ENCODE data around the gene AGTPBP1. TPM values are rescaled to one million over a fixed set of nuclear protein-coding genes. Genes with fewer than 3 reads are reported as not detected.

AGTPBP1 gene
- total and polyA plus RNA-seq, 7 donors, result 3.9 to 25.9 (median 19.6) TPM

GRCh38 chr9:85685081-85685480, 56.7 kb downstream of the AGTPBP1 start:
- TF ChIP-seq, protein P1, sequence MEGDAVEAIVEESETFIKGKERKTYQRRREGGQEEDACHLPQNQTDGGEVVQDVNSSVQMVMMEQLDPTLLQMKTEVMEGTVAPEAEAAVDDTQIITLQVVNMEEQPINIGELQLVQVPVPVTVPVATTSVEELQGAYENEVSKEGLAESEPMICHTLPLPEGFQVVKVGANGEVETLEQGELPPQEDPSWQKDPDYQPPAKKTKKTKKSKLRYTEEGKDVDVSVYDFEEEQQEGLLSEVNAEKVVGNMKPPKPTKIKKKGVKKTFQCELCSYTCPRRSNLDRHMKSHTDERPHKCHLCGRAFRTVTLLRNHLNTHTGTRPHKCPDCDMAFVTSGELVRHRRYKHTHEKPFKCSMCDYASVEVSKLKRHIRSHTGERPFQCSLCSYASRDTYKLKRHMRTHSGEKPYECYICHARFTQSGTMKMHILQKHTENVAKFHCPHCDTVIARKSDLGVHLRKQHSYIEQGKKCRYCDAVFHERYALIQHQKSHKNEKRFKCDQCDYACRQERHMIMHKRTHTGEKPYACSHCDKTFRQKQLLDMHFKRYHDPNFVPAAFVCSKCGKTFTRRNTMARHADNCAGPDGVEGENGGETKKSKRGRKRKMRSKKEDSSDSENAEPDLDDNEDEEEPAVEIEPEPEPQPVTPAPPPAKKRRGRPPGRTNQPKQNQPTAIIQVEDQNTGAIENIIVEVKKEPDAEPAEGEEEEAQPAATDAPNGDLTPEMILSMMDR (IDR thresholded peaks at IDR 0.05), result no peak
- no peak for DNase-seq
- H3K36me3 ChIP-seq (ENCODE audit: insufficient read depth in 1 of 2, low read depth in 1 of 2), result no peaks in the 10 kb centered on the region
- ATAC-seq, result no peak
- H3K27me3 ChIP-seq (ENCODE audit: insufficient read depth in 3 of 3, low read length in 2 of 3), result no peaks in the 10 kb centered on the region
- H3K9me3 ChIP-seq, result no peaks in the 10 kb centered on the region
- intact Hi-C loops (cut with DNase I), result no loop called here
- no peak overlapping the region for H3K4me3 ChIP-seq
- no peak overlapping the region for H3K27ac ChIP-seq
- no peaks in the 10 kb centered on the region for H3K4me1 ChIP-seq

DNA sequence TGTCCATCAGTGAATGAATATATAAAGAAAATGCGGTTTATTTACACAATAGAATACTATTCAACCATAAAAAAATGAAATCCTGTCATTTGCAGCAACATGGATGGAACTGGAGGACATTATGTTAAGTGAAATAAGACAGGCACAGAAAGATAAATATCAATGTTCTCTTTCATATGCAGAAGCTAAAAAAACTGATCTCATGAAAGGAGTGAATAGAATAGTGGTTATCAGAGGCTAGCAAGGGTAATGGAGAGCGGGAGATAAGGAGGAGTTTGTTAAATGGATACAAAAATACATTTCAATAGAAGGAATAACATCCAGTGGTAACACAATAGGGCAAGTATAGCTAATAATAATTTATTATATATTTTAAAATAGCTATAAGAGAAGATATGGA, 65.0 kb downstream of the AGTPBP1 start:
- no peak overlapping the region for H3K27ac ChIP-seq
- H3K27me3 ChIP-seq (ENCODE audit: insufficient read depth in 3 of 3, low read length in 2 of 3), result no peaks in the 10 kb centered on the region
- TF ChIP-seq, protein P1 (IDR thresholded peaks at IDR 0.05), result no peak
- no peaks in the 10 kb centered on the region for H3K4me1 ChIP-seq
- peaks cover 0 to 22% of the 10 kb centered on the region in 2 donors for H3K36me3 ChIP-seq (ENCODE audit: insufficient read depth in 1 of 2, low read depth in 1 of 2)
- no peak for ATAC-seq
- H3K9me3 ChIP-seq, result no peaks in the 10 kb centered on the region
- no peak overlapping the region for H3K4me3 ChIP-seq
- WGBS, 3 donors, result 96 to 99% (median 96%) methylated on average over 2 of the region's 2 CpGs
- no peak for DNase-seq
- intact Hi-C loops (cut with DNase I), result no loop called here

DNA sequence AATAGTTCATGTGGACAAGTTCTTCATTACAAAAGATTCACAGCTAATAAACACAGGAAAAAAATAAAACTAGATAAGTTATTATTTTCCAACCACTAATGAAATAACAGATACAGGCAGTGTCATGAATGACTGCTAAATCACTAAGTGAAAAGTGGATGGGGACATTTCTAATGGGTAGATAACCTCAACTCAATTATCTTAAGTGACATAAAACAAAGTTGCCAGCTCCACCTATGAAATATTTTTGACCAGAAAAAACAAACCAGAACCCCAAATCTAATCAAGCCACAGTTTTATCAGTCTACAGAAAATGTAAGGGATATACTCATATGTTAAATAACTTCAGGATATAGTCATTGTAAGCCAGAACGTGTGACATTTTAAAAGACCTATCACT, 74.4 kb downstream of the AGTPBP1 start:
- Histone ChIP-seq H3K4me1 (no peaks in the 10 kb centered on the region), H3K36me3 (ENCODE audit: insufficient read depth in 1 of 2, low read depth in 1 of 2) (peaks cover 0 to 31% of the 10 kb centered on the region in 2 donors), H3K9me3 (no peaks in the 10 kb centered on the region), H3K27ac (no peak overlapping the region), H3K4me3 (no peak overlapping the region), H3K27me3 (ENCODE audit: insufficient read depth in 3 of 3, low read length in 2 of 3) (no peaks in the 10 kb centered on the region)
- intact Hi-C loops (cut with DNase I), result no loop called here
- DNase-seq, result no peak
- TF ChIP-seq, protein P1 (IDR thresholded peaks at IDR 0.05), result no peak
- WGBS, 3 donors, result 91 to 98% (median 96%) methylated on average over 1 of the region's 1 CpG
- ATAC-seq, result no peak

DNA sequence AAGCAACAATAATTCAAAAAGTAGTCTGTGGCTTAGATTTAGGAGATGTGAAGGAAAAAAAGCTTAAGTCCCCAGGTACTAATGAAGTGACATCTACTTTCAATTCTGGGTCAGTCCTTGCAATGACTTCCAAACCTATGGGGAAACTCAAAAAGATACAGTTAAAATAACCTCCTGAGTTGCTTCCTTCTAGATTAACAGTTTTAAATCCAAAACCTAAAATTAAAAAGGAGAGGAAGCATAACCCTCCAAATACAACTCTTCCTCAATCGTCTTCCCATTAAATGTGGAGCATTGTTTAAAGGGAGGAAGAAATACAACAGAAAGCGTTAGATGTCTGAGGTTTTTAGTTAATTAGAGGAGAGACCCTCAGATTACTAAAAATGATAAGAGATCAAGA, 75.7 kb downstream of the AGTPBP1 start:
- TF ChIP-seq, protein P1 (IDR thresholded peaks at IDR 0.05), result no peak
- Histone ChIP-seq H3K4me1 (no peaks in the 10 kb centered on the region), H3K27me3 (ENCODE audit: insufficient read depth in 3 of 3, low read length in 2 of 3) (no peaks in the 10 kb centered on the region), H3K27ac (no peak overlapping the region), H3K9me3 (no peaks in the 10 kb centered on the region), H3K36me3 (ENCODE audit: insufficient read depth in 1 of 2, low read depth in 1 of 2) (peaks cover 0 to 25% of the 10 kb centered on the region in 2 donors), H3K4me3 (no peak overlapping the region)
- DNase-seq (no peak), ATAC-seq (no peak)
- intact Hi-C loops (cut with DNase I), result no loop called here
- WGBS, 3 donors, result 81 to 94% (median 92%) methylated on average over 2 of the region's 2 CpGs

DNA sequence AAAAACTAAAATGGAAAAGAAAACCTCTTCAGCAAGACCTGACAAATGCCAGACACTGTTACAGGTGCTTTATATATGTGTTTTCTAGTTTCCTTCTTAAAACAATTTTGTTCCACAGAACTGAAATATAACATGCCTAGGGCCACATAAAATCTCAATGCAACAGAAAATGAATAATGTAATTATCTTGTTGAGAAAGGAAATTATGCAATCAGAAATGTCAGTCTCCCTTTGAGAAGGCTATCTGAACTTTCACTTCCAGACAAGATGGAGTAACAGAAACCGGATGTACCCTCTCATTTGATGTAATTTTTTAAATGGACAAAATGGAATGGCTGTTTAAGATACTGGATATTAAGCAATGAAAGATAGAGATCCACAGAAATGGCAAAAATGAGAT, 79.2 kb downstream of the AGTPBP1 start:
- WGBS, 3 donors, result 83 to 90% (median 86%) methylated on average over 1 of the region's 1 CpG
- Histone ChIP-seq H3K36me3 (ENCODE audit: insufficient read depth in 1 of 2, low read depth in 1 of 2) (peaks cover 0 to 7% of the 10 kb centered on the region in 2 donors), H3K9me3 (no peaks in the 10 kb centered on the region), H3K4me3 (no peak overlapping the region), H3K4me1 (no peaks in the 10 kb centered on the region), H3K27me3 (ENCODE audit: insufficient read depth in 3 of 3, low read length in 2 of 3) (no peaks in the 10 kb centered on the region), H3K27ac (no peak overlapping the region)
- TF ChIP-seq, protein P1 (IDR thresholded peaks at IDR 0.05), result no peak
- ATAC-seq, result no peak
- DNase-seq, result no peak
- intact Hi-C loops (cut with DNase I), result no loop called here
